ENCODE measurements around the gene NWD2. TPM values are rescaled to one million over a fixed set of nuclear protein-coding genes. Genes with fewer than 3 reads are reported as not detected.

The NWD2 gene
- total and polyA plus RNA-seq, 10 donors, result 0.05 TPM; not detected in 9

DNA sequence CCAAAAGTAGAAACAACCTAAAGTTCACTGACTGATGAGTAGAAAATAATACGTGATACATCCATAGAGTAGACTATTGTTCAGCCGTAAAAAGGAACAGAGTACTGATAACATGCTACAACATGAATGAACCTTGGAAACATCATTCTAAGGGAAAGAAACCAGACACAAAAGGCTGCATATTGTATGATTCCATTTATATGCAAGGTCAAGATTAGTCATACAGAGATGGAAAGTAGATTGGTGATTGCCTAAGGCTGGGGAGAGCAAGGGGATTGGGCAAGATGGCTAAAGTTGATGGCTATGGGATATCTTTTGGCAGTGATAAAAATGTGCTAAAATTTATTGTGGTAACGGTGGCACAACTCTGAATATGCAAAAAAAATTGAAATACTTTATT lies 232.6 kb downstream of the NWD2 start:
- Histone ChIP-seq H3K4me1 (no peaks in the 10 kb centered on the region), H3K27me3 (replicated peaks in 1 of 7) (peaks cover 0 to 26% (median 0%) of the 10 kb centered on the region in 7 donors), H3K4me3 (no peak overlapping the region), H3K27ac (no peak overlapping the region), H3K9me3 (no peaks in the 10 kb centered on the region), H3K36me3 (no peaks in the 10 kb centered on the region)
- 78 to 89% (median 84%) methylated on average over 3 of the region's 3 CpGs for WGBS, 5 donors
- intact Hi-C loops (cut with DNase I; ENCODE audit: low total_unique reads), result no loop called here
- TF ChIP-seq, protein P1, sequence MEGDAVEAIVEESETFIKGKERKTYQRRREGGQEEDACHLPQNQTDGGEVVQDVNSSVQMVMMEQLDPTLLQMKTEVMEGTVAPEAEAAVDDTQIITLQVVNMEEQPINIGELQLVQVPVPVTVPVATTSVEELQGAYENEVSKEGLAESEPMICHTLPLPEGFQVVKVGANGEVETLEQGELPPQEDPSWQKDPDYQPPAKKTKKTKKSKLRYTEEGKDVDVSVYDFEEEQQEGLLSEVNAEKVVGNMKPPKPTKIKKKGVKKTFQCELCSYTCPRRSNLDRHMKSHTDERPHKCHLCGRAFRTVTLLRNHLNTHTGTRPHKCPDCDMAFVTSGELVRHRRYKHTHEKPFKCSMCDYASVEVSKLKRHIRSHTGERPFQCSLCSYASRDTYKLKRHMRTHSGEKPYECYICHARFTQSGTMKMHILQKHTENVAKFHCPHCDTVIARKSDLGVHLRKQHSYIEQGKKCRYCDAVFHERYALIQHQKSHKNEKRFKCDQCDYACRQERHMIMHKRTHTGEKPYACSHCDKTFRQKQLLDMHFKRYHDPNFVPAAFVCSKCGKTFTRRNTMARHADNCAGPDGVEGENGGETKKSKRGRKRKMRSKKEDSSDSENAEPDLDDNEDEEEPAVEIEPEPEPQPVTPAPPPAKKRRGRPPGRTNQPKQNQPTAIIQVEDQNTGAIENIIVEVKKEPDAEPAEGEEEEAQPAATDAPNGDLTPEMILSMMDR (IDR thresholded peaks at IDR 0.05 in 8 of 11, conservative IDR thresholded peaks at IDR 0.05 in 3 of 11), result no peak
- TF ChIP-seq POLR2AphosphoS5 (IDR thresholded peaks at IDR 0.05) (no peak), POLR2A (IDR thresholded peaks at IDR 0.05) (no peak)
- DNase-seq, result no peak

GRCh38 chr4:37478151-37478550 lies 233.6 kb downstream of the NWD2 start:
- H3K36me3 ChIP-seq, result no peaks in the 10 kb centered on the region
- H3K27me3 ChIP-seq (replicated peaks in 1 of 7), result peaks cover 0 to 26% (median 0%) of the 10 kb centered on the region in 7 donors
- intact Hi-C loops (cut with DNase I; ENCODE audit: low total_unique reads), result no loop called here
- no peak for TF ChIP-seq POLR2AphosphoS5 (IDR thresholded peaks at IDR 0.05)
- TF ChIP-seq, protein P1 (IDR thresholded peaks at IDR 0.05 in 8 of 11, conservative IDR thresholded peaks at IDR 0.05 in 3 of 11), result no peak
- peaks cover 0 to 4% (median 0%) of the 10 kb centered on the region in 8 donors for H3K9me3 ChIP-seq
- no peak overlapping the region for H3K4me3 ChIP-seq
- H3K27ac ChIP-seq, result no peak overlapping the region
- WGBS, 5 donors, result 83 to 95% (median 92%) methylated on average over 6 of the region's 6 CpGs
- H3K4me1 ChIP-seq, result no peaks in the 10 kb centered on the region
- no peak for DNase-seq

- Histone ChIP-seq H3K27ac (no peak overlapping the region), H3K36me3 (no peaks in the 10 kb centered on the region), H3K9me3 (peaks cover 0 to 4% (median 0%) of the 10 kb centered on the region in 8 donors), H3K27me3 (replicated peaks in 1 of 7) (peaks cover 0 to 14% (median 0%) of the 10 kb centered on the region in 7 donors), H3K4me1 (no peaks in the 10 kb centered on the region), H3K4me3 (no peak overlapping the region)
- intact Hi-C loops (cut with DNase I; ENCODE audit: low total_unique reads), result no loop called here
- TF ChIP-seq POLR2AphosphoS5 (IDR thresholded peaks at IDR 0.05), result no peak
- TF ChIP-seq, protein P1 (IDR thresholded peaks at IDR 0.05 in 8 of 11, conservative IDR thresholded peaks at IDR 0.05 in 3 of 11), result no peak
- TF ChIP-seq POLR2A (IDR thresholded peaks at IDR 0.05), result no peak
- WGBS, 5 donors, result 73 to 93% (median 84%) methylated on average over 4 of the region's 4 CpGs
- DNase-seq, result no peak
Observed at GRCh38 chr4:37480509-37480908, 236.0 kb downstream of the NWD2 start.

DNA sequence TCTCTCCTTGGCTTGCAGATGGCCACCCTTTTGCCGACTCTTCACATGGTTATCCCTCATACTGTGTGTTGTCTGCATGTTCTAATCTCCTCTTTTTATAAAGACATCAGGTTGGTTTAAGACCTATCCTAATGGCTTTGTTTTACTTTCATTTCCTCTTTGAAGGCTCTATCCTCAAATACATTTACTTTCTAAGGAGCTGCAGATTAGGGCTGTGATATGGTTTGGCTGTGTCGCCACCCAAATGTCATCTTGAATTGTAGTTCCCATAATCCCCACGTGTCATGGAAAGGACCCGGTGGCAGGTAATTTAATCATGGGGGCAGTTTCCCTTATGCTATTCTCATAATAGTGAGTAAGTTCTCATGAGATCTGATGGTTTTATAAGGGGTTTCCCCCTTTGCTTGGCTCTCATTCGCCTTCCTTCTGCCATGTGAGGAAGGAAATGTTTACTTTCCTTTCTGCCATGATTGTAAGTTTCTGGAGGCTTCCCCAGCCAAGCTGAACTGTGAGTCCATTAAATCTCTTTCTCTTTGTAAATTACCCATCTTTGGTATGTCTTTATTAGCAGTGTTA lies 237.1 kb downstream of the NWD2 start:
- no peak overlapping the region for H3K4me3 ChIP-seq
- TF ChIP-seq, protein P1 (IDR thresholded peaks at IDR 0.05 in 8 of 11, conservative IDR thresholded peaks at IDR 0.05 in 3 of 11), result no peak
- TF ChIP-seq POLR2A (IDR thresholded peaks at IDR 0.05) (no peak), POLR2AphosphoS5 (IDR thresholded peaks at IDR 0.05) (no peak)
- H3K27me3 ChIP-seq (replicated peaks in 1 of 7), result peaks cover 0 to 8% (median 0%) of the 10 kb centered on the region in 7 donors
- intact Hi-C loops (cut with DNase I; ENCODE audit: low total_unique reads), result no loop called here
- H3K27ac ChIP-seq, result no peak overlapping the region
- 71 to 83% (median 76%) methylated on average over 5 of the region's 5 CpGs for WGBS, 5 donors
- no peak for DNase-seq
- H3K9me3 ChIP-seq, result peaks cover 0 to 4% (median 0%) of the 10 kb centered on the region in 8 donors
- H3K4me1 ChIP-seq, result no peaks in the 10 kb centered on the region
- H3K36me3 ChIP-seq, result no peaks in the 10 kb centered on the region

Measured in spleen (tissue), 11 donors.